Lung (tissue), 12 donors: ENCODE measurements around the gene TNF. TPM values are rescaled to one million over a fixed set of nuclear protein-coding genes. Genes with fewer than 3 reads are reported as not detected.

Experiments used
- ATAC-seq: fragments of 200-7000 bp; cut with Tn5 transposase; one replicate; pipeline ENCODE4 v1.9.1; 2020; ENCODE audit warnings: moderate number of reproducible peaks; ENCODE audit not compliant: insufficient read depth, low FRiP score
- DNase-seq, 3 donors: peaks; one replicate each; pipeline ENCODE4 v3.0.0-alpha.2; 2013 to 2017
- H3K27ac ChIP-seq, 2 donors: one replicate each; pipeline ENCODE4 v1.5.1; 2013; ENCODE audit warnings: mild to moderate bottlenecking in 2 of 2, moderate library complexity in 2 of 2, control low read depth in 1 of 2, inconsistent platforms in 1 of 2, low read depth in 1 of 2, low read length in 1 of 2
- H3K27me3 ChIP-seq, 3 donors: one replicate each; pipeline ENCODE4 v1.5.1; 2013; ENCODE audit warnings: low read length in 2 of 3; ENCODE audit not compliant: control insufficient read depth in 3 of 3, insufficient read depth in 3 of 3
- H3K36me3 ChIP-seq, 4 donors: one replicate each; pipeline ENCODE4 v1.5.1; 2013; ENCODE audit warnings: low read length in 4 of 4, mild to moderate bottlenecking in 1 of 4, moderate library complexity in 1 of 4; ENCODE audit not compliant: control insufficient read depth in 4 of 4, insufficient read depth in 4 of 4
- H3K4me1 ChIP-seq, 5 donors: one replicate each; pipeline ENCODE4 v1.5.1; 2013; ENCODE audit warnings: low read length in 5 of 5, mild to moderate bottlenecking in 2 of 5, moderate library complexity in 1 of 5; ENCODE audit not compliant: control insufficient read depth in 5 of 5, insufficient read depth in 5 of 5
- H3K4me3 ChIP-seq: one replicate; pipeline ENCODE4 v1.5.1; 2013; ENCODE audit warnings: mild to moderate bottlenecking, control low read depth, moderate library complexity
- H3K9ac ChIP-seq, 2 donors: one replicate each; pipeline ENCODE4 v1.5.1; 2013; ENCODE audit warnings: low read length in 2 of 2, control low read depth in 1 of 2; ENCODE audit not compliant: insufficient read depth in 1 of 2
- H3K9me3 ChIP-seq, 4 donors: one replicate each; pipeline ENCODE4 v1.5.1; 2013; ENCODE audit warnings: low read length in 3 of 4, mild to moderate bottlenecking in 1 of 4, moderate library complexity in 1 of 4; ENCODE audit not compliant: control insufficient read depth in 4 of 4, insufficient read depth in 3 of 4
- CTCF ChIP-seq: IDR thresholded peaks from 2 replicates; pipeline ENCODE4 v1.5.1; 2012; ENCODE audit warnings: mild to moderate bottlenecking; ENCODE audit errors: control extremely low read depth, extremely low read depth
- WGBS, 2 donors: extraction: QIAGEN DNeasy Blood & Tissue Kit; methylation state at CpG; one replicate each; pipeline ENCODE4 v1.1.7; 2013; 5-methylcytosine and 5-hydroxymethylcytosine counted together
- polyA plus RNA-seq, 2 donors: library from polyadenylated mRNA; stranded (reverse); fragments of 200-250 nt; gene quantifications; one replicate each; pipeline ENCODE4 v1.2.1, GENCODE V29; 2013
- total RNA-seq, 2 donors: library from RNA; depleted of rRNA in 1 of 2; stranded (reverse); fragments of >200 nt in 1 of 2; gene quantifications; one replicate each; pipeline ENCODE4 v1.2.1, GENCODE V29; 2014 to 2021
- donor health status: control.
- donor health status: control.
- donor health status: Bipolar disorder and iron deficiency.
- donor health status: healthy.
- donor health status: DM: yes; HTN: yes; CAD: no.

The TNF gene
- total and polyA plus RNA-seq, 4 donors = 0.23 to 15.7 (median 4.1) TPM

- Histone ChIP-seq H3K36me3 (no peaks in the 10 kb centered on the region), H3K4me3 (no peak overlapping the region), H3K27me3 (peaks cover 0 to 9% (median 0%) of the 10 kb centered on the region in 3 donors), H3K9ac (no peak overlapping the region), H3K9me3 (no peaks in the 10 kb centered on the region), H3K27ac (no peak overlapping the region), H3K4me1 (no peaks in the 10 kb centered on the region)
- DNase-seq = no peak
- TF ChIP-seq CTCF = no peak
- WGBS, 2 donors = 93 to 94% methylated on average over 9 of the region's 9 CpGs
- ATAC-seq = no peak
Measured at GRCh38 chr6:31573239-31574105, 1.9 kb upstream of the TNF start.

- no peak for DNase-seq
- Histone ChIP-seq H3K4me1 (no peaks in the 10 kb centered on the region), H3K4me3 (no peak overlapping the region), H3K9me3 (no peaks in the 10 kb centered on the region), H3K36me3 (no peaks in the 10 kb centered on the region), H3K9ac (no peak overlapping the region), H3K27me3 (peaks cover 0 to 4% (median 0%) of the 10 kb centered on the region in 3 donors), H3K27ac (no peak overlapping the region)
- no peak for ATAC-seq
- 84 to 89% methylated on average over 14 of the region's 14 CpGs for WGBS, 2 donors
- TF ChIP-seq CTCF = no peak
Measured at GRCh38 chr6:31574106-31575061, 981 bp upstream of the TNF start.

- H3K27ac ChIP-seq = no peak overlapping the region
- H3K9ac ChIP-seq = no peak overlapping the region
- peaks cover 0 to 4% (median 0%) of the 10 kb centered on the region in 3 donors for H3K27me3 ChIP-seq
- no peaks in the 10 kb centered on the region for H3K9me3 ChIP-seq
- ATAC-seq = no peak
- DNase-seq = no peak
- TF ChIP-seq CTCF = no peak
- no peak overlapping the region for H3K4me3 ChIP-seq
- H3K36me3 ChIP-seq = no peaks in the 10 kb centered on the region
- WGBS, 2 donors = 66% methylated on average over 8 of the region's 8 CpGs
- no peaks in the 10 kb centered on the region for H3K4me1 ChIP-seq
Measured at GRCh38 chr6:31575952-31576685, 754 bp downstream of the TNF start.
